HG03135 (cell line): ENCODE data around the gene ZC3H7B.
"Not testable (repeated sequence)": the region's sequence is repeated elsewhere in the genome, so short reads cannot be mapped to it uniquely, and the experiment has no call there.

Source experiments
- ATAC-seq: cut with Tn5 transposase; IDR thresholded peaks from one replicate; pipeline ENCODE4 v1.9.1; 2021; ENCODE audit warnings: mild to moderate bottlenecking, moderate library complexity; ENCODE audit not compliant: unreplicated experiment

The ZC3H7B gene

DNA sequence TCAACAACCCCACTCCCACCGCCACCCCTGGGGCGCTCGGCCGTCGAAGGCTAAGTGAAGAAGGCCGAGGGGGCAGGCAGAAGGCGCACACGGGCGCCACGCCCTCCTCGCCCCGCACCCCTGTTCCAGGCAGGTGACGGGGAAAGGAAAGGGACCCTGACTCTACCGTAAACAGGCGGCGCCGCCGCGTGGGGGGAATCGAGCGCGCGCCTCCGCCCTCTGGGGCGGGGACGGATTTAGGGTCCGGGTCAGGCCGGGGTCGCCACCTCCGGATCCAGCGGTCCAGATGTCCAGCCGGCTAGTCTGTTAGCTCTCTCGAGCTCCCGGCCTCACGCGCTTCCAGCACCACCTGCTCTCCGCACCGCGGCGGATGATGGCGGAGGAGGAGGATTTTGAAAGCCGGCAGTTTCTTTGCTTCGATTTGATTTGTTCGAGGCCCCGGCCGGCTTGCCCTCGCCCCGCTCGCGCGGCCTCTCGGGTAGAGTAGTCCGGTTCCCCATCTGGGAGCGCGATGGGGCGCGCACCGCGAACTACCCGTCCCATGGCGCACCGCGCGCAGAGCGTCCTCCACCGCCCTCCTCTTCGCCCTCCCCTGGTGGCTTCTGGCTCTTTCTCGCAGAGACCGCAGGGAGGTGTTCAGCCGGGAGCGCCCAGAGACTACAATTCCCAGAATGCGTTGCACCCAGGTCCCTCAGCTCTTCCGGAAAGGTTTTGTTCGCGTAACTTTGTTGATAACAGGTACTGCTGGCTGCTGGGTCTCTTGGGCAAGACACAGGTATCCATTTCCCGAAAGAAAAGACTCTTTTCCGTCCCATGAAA lies 15.3 kb upstream of the ZC3H7B start, which contains the start of gene RANGAP1:
RANGAP1 (minus strand) TSS at position 368 of the 819 bp plus-strand sequence. CDS start 5,143 bp downstream, outside the sequence.
- peak; percentile 88 for ATAC-seq

DNA sequence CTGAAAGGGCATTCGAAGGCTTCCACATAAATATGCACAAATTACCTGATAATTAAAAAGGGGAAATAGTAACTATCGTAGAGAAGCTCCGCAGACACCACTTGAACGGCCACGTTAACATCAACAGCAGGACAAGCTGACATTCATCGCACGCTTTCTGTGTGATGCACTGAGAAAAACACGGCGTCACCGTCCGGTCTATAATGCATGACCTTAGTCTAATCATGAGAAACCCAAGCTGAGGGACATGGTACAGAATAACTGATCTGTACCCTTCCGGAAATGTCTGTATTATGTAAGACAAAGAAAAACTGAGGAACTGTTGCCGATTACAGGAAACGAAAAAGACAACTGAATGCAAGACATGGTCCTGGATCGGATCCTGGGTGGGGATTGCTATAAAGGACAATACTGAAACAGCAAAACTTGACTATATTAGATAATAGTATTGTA lies 14.7 kb upstream of the ZC3H7B start:
- peak; percentile 29 for ATAC-seq

DNA sequence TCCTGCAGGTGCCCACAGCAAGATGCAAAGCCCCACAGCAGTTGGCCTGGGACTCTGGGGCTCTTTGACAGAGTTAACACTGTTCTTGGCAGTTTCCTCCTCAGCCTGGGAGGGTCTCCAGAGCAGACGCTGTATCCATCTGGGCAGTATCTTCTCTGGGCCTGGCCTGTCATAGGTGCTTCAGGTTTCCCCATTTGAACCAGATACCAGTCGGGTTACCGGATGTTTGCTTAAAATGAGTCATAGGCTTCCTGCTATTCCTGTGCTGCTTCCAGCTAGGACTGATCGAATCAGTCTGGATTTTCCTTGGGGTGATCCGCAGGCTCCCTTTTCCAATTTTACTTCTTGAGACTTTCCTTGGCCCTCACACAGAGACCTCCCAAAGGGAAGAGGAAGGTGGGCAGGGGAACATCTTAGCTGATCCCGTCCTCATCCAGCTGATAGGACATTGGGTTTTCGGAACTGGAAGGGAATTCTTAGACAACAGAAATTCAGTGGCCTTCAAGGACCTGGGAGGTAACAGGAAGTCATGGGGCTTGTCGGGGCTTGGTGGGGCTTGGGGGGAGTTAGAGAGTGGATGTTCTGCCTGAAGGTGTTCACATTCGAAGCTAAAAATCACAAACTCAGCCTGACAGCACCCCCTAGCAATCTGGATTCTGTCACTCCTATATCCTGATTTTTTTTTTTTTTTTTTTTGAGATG lies 12.9 kb upstream of the ZC3H7B start:
- no peak for ATAC-seq

DNA sequence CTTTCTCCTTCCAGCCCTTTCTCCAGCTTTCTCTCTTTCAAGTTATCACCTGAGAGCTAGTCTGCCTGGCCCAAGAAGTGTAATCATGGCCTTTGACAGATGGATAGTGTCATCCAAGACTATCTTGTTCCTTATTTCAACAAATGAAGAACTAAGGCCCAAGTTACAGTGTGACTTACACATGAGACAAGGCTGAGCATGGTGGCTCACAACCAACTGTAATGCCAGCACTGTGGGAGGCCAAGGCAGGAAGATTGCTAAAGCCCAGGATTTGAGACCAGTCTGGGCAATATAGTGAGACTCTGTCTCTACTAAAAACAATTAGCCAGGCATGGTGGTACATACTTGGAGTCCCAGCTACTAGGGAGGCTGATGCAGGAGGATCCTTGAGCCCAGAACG lies 11.7 kb upstream of the ZC3H7B start:
- no peak for ATAC-seq

DNA sequence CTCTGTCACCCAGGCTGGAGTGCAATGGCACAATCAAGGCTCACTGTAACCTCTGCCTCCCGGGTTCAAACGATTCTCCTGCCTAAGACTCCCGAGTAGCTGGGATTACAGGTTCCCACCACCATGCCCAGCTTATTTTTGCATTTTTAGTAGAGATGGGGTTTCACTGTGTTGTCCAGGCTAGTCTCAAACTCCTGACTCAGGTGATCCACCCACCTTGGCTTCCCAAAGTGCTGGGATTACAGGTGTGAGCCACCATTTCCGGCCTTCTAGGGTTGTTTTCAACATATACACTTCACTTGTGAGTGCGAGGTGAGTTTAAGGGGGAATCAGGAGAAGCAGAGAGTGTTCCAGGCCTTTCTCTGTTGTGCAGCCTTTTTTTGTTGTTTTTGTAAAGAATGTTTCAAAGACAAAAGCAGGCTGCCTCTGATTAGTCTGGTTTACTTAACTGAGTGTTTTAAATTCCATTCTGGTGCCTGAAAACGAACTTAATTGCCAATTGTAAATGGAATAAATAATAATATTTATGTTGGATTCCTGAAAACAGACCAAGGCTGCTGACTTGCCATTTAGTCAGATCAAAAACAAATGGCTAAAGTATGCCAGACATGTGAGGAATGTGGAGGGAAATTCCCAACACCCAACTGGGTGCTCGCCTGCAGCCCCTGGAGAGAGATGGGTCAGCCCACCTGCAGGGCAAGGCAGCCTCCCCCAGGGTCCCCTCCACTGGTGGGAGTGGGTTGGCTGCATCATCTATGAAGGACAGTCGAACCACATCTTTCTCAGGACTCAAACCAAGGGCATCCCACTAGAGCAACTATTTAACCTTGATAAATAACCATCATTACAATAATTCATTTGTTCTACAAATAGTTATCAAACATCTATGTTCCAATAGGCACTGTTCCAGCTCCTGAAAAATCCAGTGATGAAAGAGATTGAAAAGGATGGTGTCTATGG lies 10.8 kb upstream of the ZC3H7B start:
- ATAC-seq, result no peak

DNA sequence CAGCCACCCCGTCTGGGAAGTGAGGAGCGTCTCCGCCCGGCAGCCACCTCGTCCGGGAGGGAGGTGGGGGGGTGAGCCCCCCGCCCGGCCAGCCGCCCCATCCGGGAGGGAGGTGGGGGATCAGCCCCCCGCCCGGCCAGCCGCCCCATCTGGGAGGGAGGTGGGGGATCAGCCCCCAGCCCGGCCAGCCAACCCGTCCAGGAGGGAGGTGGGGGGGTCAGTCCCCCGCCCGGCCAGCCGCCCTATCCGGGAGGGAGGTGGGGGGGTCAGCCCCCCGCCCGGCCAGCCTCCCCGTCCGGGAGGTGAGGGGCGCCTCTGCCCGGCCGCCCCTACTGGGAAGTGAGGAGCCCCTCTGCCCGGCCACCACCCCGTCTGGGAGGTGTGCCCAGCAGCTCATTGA lies 6.5 kb upstream of the ZC3H7B start:
- ATAC-seq, result not testable (repeated sequence)

DNA sequence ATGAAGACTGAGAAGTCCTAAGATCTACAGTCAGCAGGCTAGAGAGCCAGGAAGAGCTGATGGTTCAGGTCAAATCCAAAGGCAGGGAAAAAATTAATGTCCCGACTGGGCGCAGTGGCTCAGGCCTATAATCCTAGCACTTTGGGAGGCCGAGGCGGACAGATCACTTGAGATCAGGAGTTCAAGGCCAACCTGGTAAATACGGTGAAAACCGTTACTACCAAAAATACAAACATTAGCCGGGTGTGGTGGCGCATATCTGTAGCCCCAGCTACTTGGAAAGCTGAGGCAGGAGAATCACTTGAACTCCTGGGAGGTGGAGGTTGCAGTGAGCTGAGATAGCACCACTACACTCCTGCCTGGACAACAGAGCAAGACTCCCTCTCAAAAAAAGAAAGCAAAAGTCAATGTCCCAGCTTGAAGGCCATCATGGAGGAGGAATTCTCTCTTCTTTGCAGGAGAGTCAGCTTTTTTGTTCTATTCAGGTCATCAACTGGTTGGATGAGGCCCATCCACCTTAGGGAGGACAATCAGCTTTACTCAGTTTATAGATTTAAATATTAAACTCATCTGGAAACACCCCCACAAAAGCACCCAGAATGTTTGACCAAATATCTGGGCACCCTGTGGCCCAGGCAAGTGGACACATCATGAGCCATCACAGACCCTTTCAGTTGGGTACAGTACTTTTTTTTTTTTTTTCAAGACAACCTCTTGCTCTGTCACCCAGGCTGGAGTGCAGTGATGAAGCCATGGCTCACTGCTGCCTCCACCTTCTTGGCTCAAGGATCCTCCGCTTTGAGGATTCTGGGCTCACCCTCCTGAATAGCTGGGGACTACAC lies 4.3 kb upstream of the ZC3H7B start:
- no peak for ATAC-seq

DNA sequence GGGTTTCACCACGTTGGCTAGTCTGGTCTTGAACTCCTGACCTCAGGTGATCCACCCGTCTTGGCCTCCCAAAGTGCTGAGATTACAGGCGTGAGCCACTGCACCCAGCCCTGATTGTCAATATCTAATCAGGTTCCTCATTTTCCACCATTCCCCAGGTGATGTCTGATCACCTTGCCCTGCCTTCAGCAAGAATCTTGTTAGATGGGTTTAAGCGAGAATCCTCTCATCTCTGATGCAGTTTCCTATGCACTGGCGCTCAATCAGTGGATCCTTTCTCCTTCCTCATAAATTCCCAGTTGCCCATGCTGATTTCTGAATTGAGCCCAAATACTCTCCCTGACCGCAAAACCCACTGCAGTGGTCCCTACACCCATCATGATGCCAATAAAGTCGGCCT lies 664 bp upstream of the ZC3H7B start:
- ATAC-seq, result no peak

DNA sequence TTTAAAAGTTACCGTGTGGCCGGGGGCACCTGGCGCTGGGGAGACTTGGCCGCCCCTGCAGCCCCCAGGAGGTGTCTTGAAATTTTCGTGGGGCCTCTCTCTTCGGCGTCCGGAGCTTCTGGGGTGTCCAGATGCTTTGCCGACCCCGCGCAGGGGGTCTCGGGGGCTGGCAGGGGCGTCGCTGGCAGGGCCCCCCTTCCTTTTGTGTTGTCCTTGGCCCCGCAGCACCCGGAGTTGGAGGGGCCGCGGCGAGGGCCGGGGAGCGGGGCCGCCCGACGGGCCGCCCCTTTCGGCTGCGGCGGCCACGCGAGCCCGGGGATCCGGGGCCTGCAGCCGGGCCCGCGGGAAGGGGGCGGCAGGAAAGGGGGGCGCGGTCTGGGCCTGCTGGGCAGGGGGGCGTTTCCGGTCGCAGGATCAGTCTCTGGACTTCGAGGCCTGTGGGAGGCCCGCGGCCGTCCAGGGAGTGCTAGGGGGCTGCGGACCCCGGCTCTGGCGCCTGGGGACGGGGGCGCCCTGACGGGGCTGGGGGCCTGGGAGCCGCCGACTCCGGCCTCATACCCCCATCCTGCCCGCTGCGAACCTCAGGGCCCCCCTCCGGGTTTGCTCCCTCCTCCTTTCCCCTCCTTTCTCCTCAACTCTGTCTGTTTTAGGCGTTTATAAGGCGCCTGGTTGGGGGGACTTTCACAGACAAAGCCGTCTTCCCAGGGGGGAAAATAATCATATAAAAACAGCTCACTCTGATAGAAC lies 869 bp downstream of the ZC3H7B start:
- ATAC-seq, result no peak

DNA sequence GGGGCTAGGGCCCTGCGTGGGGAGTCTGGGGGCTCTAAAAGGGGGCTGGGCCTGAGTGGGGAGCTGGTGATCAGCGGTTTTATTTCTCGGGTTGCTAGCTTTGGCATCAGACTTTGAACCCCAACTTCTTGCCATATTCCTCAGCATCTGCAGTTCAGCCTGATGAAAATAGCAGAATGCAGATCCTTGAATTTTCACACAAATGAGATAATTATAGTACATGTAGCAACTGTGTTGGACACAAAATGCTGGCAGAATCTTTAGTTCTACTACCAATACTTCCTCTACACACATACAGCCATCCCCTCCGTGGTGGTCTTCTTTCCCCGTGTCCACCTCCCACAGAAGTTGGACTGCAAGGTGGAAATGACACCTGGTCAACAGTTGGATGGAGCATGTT lies 1.5 kb downstream of the ZC3H7B start:
- ATAC-seq, result no peak

DNA sequence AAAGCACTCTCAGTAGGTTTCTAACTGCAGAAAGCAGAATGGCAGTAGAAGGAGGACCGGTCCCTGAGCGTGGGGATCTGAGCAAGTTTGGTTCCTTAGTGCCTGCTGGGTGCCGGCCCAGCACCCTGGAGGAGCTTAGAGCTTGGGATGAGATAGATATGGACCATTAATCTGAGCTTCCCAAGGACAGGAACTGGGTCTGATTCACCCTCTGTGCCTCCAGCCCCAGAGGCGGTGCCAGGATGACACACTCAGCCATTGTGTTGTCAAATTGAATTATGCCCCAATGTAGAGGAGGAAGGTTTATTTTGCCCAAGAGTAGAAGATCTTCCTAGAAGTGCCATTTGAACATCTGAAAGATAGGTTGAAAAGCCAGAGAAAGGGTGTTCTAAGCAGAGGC lies 4.3 kb downstream of the ZC3H7B start:
- no peak for ATAC-seq

DNA sequence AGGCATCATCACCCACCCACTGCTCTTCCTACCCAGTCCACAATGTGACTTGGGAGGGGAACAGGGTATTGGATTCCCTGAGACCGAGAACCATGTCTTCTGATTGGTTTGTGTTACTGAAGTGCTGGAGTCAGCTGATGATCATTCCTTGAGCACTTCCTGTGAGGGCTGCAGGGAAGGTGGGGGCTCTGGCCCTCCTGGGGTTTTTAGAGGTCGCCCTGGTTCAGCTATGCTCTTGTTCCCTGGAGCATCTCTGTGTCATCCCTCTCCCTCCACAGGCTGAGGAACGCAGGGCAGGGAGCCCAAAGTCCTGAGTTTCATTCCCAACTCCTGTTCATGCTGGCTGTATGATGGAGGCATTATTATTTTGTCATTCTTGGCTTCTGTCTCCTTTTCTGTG lies 6.7 kb downstream of the ZC3H7B start:
- no peak for ATAC-seq

DNA sequence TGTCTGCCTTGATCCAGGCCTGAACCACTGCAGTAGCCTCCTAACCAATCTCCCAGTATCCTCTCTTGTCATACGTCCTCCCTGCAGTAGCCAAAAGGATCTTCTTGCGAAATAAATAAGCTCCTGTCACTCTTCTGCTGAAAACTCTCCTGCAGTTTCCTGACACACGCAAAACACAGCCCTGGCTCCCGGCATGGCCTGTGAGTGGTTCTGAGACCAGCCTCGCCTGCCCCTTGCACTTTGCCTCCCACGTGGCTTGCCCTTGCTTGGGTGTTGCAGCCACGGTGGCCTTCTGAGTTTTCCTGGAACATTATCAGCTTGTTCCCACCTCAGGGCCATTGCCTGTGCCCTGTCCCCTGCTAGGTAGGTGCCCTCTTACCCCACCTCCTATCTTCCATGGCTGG lies 7.2 kb downstream of the ZC3H7B start:
- no peak for ATAC-seq

DNA sequence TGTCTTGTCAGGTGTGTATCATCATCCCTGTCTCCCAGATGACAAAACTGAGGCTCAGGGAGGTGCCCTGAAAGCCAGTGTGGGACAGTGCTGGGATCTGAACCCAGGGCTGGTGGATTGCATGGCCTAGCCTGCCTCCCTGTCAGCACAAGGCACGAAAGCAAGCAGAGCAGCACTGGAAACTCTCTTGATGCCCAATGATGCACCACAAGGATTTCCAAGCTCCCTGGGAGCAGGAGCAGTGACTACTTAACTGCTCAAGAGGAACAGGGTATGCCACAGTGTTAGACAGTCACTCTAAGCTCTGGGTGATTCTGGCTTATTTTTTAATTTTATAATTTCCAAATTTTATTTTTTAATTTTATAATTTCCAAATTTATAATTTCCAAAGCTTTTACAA lies 9.0 kb downstream of the ZC3H7B start:
- ATAC-seq, result no peak

DNA sequence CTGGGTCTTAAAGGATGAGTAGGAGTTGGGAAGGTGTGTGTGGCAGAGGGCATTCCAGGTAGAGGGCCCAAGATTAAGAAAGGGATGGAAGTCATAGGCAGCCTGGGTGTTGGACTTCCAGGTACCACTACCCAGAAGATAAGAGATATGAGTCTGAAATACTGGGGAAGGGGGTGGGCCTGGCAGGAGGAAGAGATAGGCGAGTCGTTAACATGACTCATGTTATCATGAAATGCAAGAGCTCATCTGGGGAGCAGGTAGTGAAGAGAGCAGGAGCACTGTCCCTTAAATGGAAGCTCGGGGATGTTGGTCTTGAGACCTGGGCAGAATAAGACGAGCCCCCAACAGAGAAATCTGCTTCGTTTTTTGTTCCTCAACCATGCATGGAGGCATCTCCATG lies 10.2 kb downstream of the ZC3H7B start:
- no peak for ATAC-seq

DNA sequence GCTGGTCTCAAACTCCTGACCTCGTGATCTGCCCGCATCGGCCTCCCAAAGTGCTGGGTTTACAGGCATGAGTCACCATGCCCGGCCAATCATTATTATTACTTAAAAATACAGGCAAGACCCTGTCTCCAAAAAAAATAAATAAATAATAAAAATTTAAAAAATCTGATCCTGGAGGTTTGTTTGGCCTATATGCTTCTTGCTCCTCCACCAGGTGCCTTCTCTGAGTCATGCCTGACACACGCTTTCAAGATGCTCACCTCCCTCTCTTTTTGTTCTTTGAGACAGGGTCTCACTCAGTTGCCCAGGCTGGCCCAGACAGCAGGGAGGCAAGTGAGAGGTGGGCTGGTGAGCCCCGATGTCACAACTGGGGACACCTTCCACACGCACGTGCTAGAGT lies 13.5 kb downstream of the ZC3H7B start:
- ATAC-seq, result no peak

DNA sequence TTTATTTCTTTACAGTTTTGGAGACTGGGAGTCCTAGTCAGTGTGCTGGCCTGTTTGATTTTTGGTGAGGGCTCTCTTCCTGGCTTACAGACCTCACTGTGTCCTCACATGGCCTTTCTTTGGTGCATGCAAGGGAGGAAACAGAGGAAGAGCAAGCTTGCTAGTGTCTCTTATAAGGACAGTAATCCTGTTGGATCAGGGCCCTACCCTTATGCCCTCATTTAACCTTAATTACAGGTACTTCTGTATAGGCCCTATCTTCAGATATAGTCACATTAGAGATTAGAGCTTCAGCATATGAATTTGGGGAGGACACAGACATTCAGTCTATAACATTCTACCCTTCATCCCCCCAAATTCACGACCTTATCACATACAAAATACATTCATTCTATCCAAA lies 14.3 kb downstream of the ZC3H7B start:
- ATAC-seq, result no peak

DNA sequence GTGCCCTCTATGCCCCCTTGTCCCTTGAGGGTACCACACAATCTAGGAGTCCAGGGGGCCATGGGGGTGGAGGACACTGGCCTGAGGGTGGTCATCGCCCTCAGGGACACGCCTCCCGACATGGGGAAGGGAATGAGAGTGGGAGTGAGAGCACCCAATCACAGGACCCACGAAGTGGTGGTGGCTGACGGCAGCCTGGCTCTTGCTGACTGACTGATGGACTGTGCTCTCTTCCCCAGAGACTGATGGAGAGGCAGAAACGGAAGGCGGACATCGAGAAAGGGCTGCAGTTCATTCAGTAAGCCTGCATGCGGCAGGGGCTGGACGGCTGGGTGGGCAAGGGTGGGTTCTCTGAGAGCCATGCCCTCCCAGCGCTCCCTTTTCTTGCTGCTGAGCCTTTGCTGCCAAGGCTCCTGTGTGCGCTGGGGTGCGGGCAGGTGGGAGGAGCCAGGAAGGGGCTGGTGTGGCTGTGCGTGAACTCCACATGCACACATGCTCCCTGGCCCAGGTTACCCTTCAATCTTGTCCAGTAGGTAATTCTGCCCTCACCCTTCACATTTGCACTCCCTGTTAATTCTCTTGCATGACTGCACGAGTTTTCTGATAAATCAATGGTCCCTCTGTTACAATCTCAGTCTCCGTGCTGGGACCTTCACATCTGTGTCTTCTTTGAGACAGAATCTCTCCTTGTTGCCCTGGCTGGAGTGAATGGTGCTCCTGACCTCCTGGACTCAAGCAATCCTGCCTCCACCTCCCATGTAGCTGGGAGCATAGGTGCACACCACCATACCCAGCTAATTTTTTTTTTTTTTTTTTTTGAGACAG lies 19.3 kb downstream of the ZC3H7B start:
- no peak for ATAC-seq
